GM23338 (cell line): Measurements from ENCODE around the gene PIGV. TPM values are rescaled to one million over a fixed set of nuclear protein-coding genes. Genes with fewer than 3 reads are reported as not detected.

Source experiments
- ATAC-seq: fragments of 200-7000 bp; cut with Tn5 transposase; 3 replicates; pipeline ENCODE4 v1.9.1; 2020
- DNase-seq: peaks from one replicate; pipeline ENCODE4 v3.0.0-alpha.2; 2015; ENCODE audit warnings: low spot score
- H2AFZ ChIP-seq: fragments of 200-600 bp; sonication (generic); 2 replicates; pipeline ENCODE4 v1.8.0; 2016; ENCODE audit warnings: antibody characterized with exemption, mild to moderate bottlenecking, moderate library complexity
- H3F3A ChIP-seq: fragments of 200-600 bp; sonication (generic); replicated peaks from 2 replicates; pipeline ENCODE4 v1.8.0; 2017; ENCODE audit warnings: antibody characterized with exemption, mixed run types, low read depth
- H3K27ac ChIP-seq: fragments of 200-600 bp; sonication (generic); 2 replicates; pipeline ENCODE4 v1.6.1; 2016; ENCODE audit warnings: low read depth
- H3K27me3 ChIP-seq: fragments of 200-600 bp; sonication (generic); 2 replicates; pipeline ENCODE4 v1.8.0; 2016; ENCODE audit warnings: mild to moderate bottlenecking, mixed run types, moderate library complexity; ENCODE audit not compliant: insufficient read depth
- H3K36me3 ChIP-seq: fragments of 200-600 bp; sonication (generic); 2 replicates; pipeline ENCODE4 v1.8.0; 2016; ENCODE audit warnings: mild to moderate bottlenecking; ENCODE audit not compliant: insufficient read depth
- H3K4me1 ChIP-seq: fragments of 200-600 bp; sonication (generic); 2 replicates; pipeline ENCODE4 v1.8.0; 2016; ENCODE audit warnings: mild to moderate bottlenecking, moderate library complexity; ENCODE audit not compliant: insufficient read depth
- H3K4me2 ChIP-seq: fragments of 200-600 bp; sonication (generic); 2 replicates; pipeline ENCODE4 v1.7.1; 2017; ENCODE audit warnings: mixed run types
- H3K4me3 ChIP-seq: fragments of 200-600 bp; sonication (generic); 2 replicates; pipeline ENCODE4 v1.6.1; 2016; ENCODE audit warnings: mixed run types
- H3K79me2 ChIP-seq: fragments of 200-600 bp; sonication (generic); replicated peaks from 2 replicates; pipeline ENCODE4 v1.8.0; 2017; ENCODE audit warnings: mild to moderate bottlenecking; ENCODE audit not compliant: insufficient read depth
- H3K9me2 ChIP-seq: fragments of 200-600 bp; sonication (generic); 2 replicates; pipeline ENCODE4 v1.8.0; 2017; ENCODE audit not compliant: insufficient read depth
- H4K20me1 ChIP-seq: fragments of 200-600 bp; sonication (generic); replicated peaks from 2 replicates; pipeline ENCODE4 v1.8.0; 2017; ENCODE audit warnings: mild to moderate bottlenecking; ENCODE audit not compliant: insufficient read depth
- H3K27ac Mint-ChIP-seq: 2 replicates; pipeline ENCODE4 v1.8.0; 2020; ENCODE audit warnings: inconsistent platforms, mild to moderate bottlenecking, moderate library complexity, mixed read lengths
- H3K27me3 Mint-ChIP-seq: 3 replicates; pipeline ENCODE4 v1.8.0; 2022; ENCODE audit warnings: low read depth, mild to moderate bottlenecking, moderate library complexity, mixed read lengths, inconsistent platforms; ENCODE audit not compliant: insufficient read depth, poor library complexity
- H3K36me3 Mint-ChIP-seq: 3 replicates; pipeline ENCODE4 v1.8.0; 2021; ENCODE audit warnings: low read depth, mild to moderate bottlenecking, inconsistent platforms, moderate library complexity, mixed read lengths
- H3K4me1 Mint-ChIP-seq: 3 replicates; pipeline ENCODE4 v1.8.0; 2020; ENCODE audit warnings: mild to moderate bottlenecking, inconsistent platforms, mixed read lengths
- H3K4me3 Mint-ChIP-seq: 3 replicates; pipeline ENCODE4 v1.8.0; 2021; ENCODE audit warnings: moderate library complexity, mild to moderate bottlenecking, inconsistent platforms, mixed read lengths
- H3K9me3 Mint-ChIP-seq: 3 replicates; pipeline ENCODE4 v1.8.0; 2020; ENCODE audit warnings: moderate library complexity, mild to moderate bottlenecking, inconsistent platforms, mixed read lengths
- EZH2 ChIP-seq: fragments of 200-600 bp; sonication (generic); IDR thresholded peaks from one replicate; pipeline ENCODE4 v1.8.0; 2017; ENCODE audit warnings: antibody characterized with exemption, mild to moderate bottlenecking, low read depth; ENCODE audit not compliant: unreplicated experiment
- JUNB ChIP-seq: IDR thresholded peaks from one replicate; pipeline ENCODE4 v1.6.1; 2016; ENCODE audit warnings: antibody characterized with exemption; ENCODE audit not compliant: unreplicated experiment
- NANOG ChIP-seq: IDR thresholded peaks from 2 replicates; pipeline ENCODE4 v1.6.1; 2016; ENCODE audit warnings: antibody characterized with exemption, borderline replicate concordance
- POLR2AphosphoS5 ChIP-seq: IDR thresholded peaks from 2 replicates; pipeline ENCODE4 v1.6.1; 2016; ENCODE audit warnings: antibody characterized with exemption, low read depth
- STAT1 ChIP-seq: IDR thresholded peaks from one replicate; pipeline ENCODE4 v1.6.1; 2016; ENCODE audit warnings: antibody characterized with exemption; ENCODE audit not compliant: unreplicated experiment
- ZNF114 ChIP-seq: fragments of 250-450 bp; sonication (Bioruptor Pico); IDR thresholded peaks from 2 replicates; pipeline ENCODE4 v1.5.0; 2020; ENCODE audit warnings: mild to moderate bottlenecking, moderate library complexity
- ZNF331 ChIP-seq: fragments of 250-450 bp; sonication (Bioruptor Pico); IDR thresholded peaks from 2 replicates; pipeline ENCODE4 v1.5.0; 2020; ENCODE audit warnings: low read depth, mild to moderate bottlenecking, moderate library complexity
- polyA plus RNA-seq: library from polyadenylated mRNA; unstranded; fragments of >200 nt; fragmentation: Nextera tagmentation; extraction: Ambion mirVana; gene quantifications from 2 replicates; pipeline ENCODE4 v1.2.1, GENCODE V29; 2016
- total RNA-seq: library from RNA; depleted of rRNA; stranded (reverse); fragments of >200 nt; shearing (Covaris generic); gene quantifications from 2 replicates; pipeline ENCODE4 v1.2.3, GENCODE V29; 2014
- TF ChIP-seq, protein P1 (sequence below): fragments of 250-450 bp; sonication (Bioruptor Pico); IDR thresholded peaks from 2 replicates; pipeline ENCODE4 v1.5.0; 2020; ENCODE audit warnings: mild to moderate bottlenecking, moderate library complexity
- TF ChIP-seq, protein P2 (sequence below): IDR thresholded peaks from 2 replicates; pipeline ENCODE4 v1.6.1; 2016; ENCODE audit warnings: antibody characterized with exemption

The PIGV gene
- total and polyA plus RNA-seq, 2 experiments from 2014 or later, result 4.5 to 12.6 TPM

DNA sequence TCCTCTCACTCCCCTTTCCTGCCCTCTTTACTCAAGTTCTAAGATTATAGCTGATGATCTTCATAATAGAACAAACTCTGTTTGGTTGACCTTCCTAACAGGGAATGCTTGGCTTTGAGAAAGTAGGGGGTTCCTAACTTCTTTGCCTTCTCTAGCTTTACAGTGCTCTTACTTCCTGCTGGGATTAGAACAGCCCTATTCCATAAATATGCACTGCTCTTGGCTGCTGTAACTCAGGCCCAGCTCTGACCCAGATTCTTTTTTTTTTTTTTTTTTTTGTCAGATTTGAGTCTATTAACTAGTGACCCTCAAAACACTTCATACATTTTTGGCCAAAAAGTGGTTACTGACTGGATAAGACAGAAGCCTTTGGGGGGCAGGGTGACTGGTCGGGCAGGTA lies 39.4 kb upstream of the PIGV start:
- TF ChIP-seq ZNF331 (CRISPR knock-in tag), result no peak
- TF ChIP-seq, protein P1, sequence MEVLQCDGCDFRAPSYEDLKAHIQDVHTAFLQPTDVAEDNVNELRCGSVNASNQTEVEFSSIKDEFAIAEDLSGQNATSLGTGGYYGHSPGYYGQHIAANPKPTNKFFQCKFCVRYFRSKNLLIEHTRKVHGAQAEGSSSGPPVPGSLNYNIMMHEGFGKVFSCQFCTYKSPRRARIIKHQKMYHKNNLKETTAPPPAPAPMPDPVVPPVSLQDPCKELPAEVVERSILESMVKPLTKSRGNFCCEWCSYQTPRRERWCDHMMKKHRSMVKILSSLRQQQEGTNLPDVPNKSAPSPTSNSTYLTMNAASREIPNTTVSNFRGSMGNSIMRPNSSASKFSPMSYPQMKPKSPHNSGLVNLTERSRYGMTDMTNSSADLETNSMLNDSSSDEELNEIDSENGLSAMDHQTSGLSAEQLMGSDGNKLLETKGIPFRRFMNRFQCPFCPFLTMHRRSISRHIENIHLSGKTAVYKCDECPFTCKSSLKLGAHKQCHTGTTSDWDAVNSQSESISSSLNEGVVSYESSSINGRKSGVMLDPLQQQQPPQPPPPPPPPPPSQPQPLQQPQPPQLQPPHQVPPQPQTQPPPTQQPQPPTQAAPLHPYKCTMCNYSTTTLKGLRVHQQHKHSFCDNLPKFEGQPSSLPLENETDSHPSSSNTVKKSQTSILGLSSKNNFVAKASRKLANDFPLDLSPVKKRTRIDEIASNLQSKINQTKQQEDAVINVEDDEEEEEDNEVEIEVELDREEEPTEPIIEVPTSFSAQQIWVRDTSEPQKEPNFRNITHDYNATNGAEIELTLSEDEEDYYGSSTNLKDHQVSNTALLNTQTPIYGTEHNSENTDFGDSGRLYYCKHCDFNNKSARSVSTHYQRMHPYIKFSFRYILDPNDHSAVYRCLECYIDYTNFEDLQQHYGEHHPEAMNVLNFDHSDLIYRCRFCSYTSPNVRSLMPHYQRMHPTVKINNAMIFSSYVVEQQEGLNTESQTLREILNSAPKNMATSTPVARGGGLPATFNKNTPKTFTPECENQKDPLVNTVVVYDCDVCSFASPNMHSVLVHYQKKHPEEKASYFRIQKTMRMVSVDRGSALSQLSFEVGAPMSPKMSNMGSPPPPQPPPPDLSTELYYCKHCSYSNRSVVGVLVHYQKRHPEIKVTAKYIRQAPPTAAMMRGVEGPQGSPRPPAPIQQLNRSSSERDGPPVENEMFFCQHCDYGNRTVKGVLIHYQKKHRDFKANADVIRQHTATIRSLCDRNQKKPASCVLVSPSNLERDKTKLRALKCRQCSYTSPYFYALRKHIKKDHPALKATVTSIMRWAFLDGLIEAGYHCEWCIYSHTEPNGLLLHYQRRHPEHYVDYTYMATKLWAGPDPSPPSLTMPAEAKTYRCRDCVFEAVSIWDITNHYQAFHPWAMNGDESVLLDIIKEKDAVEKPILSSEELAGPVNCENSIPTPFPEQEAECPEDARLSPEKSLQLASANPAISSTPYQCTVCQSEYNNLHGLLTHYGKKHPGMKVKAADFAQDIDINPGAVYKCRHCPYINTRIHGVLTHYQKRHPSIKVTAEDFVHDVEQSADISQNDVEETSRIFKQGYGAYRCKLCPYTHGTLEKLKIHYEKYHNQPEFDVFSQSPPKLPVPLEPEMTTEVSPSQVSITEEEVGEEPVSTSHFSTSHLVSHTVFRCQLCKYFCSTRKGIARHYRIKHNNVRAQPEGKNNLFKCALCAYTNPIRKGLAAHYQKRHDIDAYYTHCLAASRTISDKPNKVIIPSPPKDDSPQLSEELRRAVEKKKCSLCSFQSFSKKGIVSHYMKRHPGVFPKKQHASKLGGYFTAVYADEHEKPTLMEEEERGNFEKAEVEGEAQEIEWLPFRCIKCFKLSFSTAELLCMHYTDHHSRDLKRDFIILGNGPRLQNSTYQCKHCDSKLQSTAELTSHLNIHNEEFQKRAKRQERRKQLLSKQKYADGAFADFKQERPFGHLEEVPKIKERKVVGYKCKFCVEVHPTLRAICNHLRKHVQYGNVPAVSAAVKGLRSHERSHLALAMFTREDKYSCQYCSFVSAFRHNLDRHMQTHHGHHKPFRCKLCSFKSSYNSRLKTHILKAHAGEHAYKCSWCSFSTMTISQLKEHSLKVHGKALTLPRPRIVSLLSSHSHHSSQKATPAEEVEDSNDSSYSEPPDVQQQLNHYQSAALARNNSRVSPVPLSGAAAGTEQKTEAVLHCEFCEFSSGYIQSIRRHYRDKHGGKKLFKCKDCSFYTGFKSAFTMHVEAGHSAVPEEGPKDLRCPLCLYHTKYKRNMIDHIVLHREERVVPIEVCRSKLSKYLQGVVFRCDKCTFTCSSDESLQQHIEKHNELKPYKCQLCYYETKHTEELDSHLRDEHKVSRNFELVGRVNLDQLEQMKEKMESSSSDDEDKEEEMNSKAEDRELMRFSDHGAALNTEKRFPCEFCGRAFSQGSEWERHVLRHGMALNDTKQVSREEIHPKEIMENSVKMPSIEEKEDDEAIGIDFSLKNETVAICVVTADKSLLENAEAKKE, result no peak
- TF ChIP-seq STAT1, result no peak
- TF ChIP-seq, protein P2, sequence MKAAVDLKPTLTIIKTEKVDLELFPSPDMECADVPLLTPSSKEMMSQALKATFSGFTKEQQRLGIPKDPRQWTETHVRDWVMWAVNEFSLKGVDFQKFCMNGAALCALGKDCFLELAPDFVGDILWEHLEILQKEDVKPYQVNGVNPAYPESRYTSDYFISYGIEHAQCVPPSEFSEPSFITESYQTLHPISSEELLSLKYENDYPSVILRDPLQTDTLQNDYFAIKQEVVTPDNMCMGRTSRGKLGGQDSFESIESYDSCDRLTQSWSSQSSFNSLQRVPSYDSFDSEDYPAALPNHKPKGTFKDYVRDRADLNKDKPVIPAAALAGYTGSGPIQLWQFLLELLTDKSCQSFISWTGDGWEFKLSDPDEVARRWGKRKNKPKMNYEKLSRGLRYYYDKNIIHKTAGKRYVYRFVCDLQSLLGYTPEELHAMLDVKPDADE, result no peak
- TF ChIP-seq EZH2, result no peak
- TF ChIP-seq JUNB, result no peak
- TF ChIP-seq POLR2AphosphoS5, result no peak
- TF ChIP-seq ZNF114, result no peak
- TF ChIP-seq NANOG, result no peak
- ATAC-seq (no peak), DNase-seq (no peak)
- H3K4me1 Mint-ChIP-seq, result peaks cover 18% of the 10 kb centered on the region
- H3K9me3 Mint-ChIP-seq, result no peaks in the 10 kb centered on the region
- H3K4me1 ChIP-seq, result peaks cover 9% of the 10 kb centered on the region
- H3K9me2 ChIP-seq, result no peaks in the 10 kb centered on the region
- 0 out of 2 replicates have a peak, but pooled peaks cover 5% of the 10 kb centered on the region for H3F3A ChIP-seq
- peaks cover 18% of the 10 kb centered on the region; the same call in 1 of the 2 replicates for H3K36me3 ChIP-seq
- peaks cover 78% of the 10 kb centered on the region for H4K20me1 ChIP-seq
- peaks cover 6% of the 10 kb centered on the region for H3K27me3 Mint-ChIP-seq
- peaks cover 87% of the 10 kb centered on the region for H3K36me3 Mint-ChIP-seq
- no peak overlapping the region for H3K27ac ChIP-seq
- H3K4me2 ChIP-seq, result no peak overlapping the region
- H3K4me3 Mint-ChIP-seq, result no peak overlapping the region
- no peak overlapping the region for H3K27ac Mint-ChIP-seq
- H3K27me3 ChIP-seq, result no peaks in the 10 kb centered on the region
- H3K79me2 ChIP-seq, result peaks cover 83% of the 10 kb centered on the region
- H3K4me3 ChIP-seq, result no peak overlapping the region
- no peak overlapping the region for H2AFZ ChIP-seq
